Epithelial cell of proximal tubule (primary cell): ENCODE data around the gene PDZD4. TPM values are rescaled to one million over a fixed set of nuclear protein-coding genes. Genes with fewer than 3 reads are reported as not detected.

Experiments used
- DNase-seq: peaks from one replicate; pipeline ENCODE4 v3.0.0-alpha.2; 2011; ENCODE audit warnings: low read depth
- H3K4me3 ChIP-seq: 2 replicates; pipeline ENCODE4 v1.5.1; 2011; ENCODE audit warnings: low read depth, mild to moderate bottlenecking, low read length
- total RNA-seq: library from RNA; depleted of rRNA; stranded (reverse); fragments of >200 nt; gene quantifications from 2 replicates; pipeline ENCODE4 v1.2.3, GENCODE V29; 2015
- TF ChIP-seq, protein P1 (sequence below): conservative IDR thresholded peaks from 2 replicates; pipeline ENCODE4 v1.5.1; 2012; ENCODE audit warnings: low read depth, mild to moderate bottlenecking, low read length

PDZD4 gene
- total RNA-seq, 1 donor from 2014 or later: 0.17 TPM

DNA sequence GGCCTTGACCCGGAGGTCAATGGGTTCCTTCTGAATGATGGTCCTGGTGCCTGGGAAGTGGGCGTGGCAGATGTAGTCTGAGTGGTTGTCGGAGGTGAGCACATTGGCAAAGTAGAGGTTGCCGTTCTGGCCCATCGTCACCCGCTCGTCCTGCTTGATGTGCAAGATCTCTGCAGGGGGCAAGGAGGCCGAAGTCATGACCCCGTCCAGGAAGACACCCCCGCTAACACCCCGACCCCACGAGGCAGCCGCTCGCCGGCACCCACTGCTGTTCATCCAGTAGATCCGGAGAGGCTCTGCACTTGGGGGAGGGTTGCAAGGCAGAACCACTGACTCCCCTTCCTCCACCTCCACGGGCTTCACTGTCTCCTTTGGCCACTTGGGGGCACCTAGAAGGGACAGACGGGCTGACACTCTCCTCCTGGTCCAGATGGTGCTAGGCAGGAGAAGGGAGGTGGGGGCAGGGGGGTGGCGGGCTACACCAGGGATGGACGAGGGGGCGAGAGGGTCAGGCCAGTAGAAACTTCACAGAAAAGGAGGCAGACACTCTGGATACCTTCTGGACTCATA lies 40.5 kb upstream of the PDZD4 start:
- H3K4me3 ChIP-seq: no peak overlapping the region
- no peak for DNase-seq
- TF ChIP-seq, protein P1, sequence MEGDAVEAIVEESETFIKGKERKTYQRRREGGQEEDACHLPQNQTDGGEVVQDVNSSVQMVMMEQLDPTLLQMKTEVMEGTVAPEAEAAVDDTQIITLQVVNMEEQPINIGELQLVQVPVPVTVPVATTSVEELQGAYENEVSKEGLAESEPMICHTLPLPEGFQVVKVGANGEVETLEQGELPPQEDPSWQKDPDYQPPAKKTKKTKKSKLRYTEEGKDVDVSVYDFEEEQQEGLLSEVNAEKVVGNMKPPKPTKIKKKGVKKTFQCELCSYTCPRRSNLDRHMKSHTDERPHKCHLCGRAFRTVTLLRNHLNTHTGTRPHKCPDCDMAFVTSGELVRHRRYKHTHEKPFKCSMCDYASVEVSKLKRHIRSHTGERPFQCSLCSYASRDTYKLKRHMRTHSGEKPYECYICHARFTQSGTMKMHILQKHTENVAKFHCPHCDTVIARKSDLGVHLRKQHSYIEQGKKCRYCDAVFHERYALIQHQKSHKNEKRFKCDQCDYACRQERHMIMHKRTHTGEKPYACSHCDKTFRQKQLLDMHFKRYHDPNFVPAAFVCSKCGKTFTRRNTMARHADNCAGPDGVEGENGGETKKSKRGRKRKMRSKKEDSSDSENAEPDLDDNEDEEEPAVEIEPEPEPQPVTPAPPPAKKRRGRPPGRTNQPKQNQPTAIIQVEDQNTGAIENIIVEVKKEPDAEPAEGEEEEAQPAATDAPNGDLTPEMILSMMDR: no peak

DNA sequence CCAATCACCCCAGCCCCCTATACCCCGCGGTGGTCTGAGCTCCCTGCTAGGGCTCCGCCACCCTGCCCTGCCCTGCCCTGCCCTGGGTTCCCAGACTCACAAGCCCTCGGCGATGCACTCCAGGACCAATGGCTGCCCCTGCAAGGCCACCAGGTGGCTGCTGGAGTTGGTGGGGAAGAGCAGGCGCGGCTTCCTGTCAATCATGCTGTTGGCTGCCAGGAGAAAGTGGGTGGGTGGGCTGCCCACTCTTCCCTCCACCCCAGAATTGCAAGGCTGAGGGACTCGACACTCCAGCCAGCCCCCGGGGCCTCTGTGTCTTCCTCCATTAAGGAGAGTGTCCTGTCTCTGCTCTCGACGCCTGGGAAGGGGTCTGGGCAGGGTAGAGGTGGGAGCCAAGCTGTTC lies 39.9 kb upstream of the PDZD4 start:
- H3K4me3 ChIP-seq: no peak overlapping the region
- no peak for DNase-seq
- TF ChIP-seq, protein P1: no peak

DNA sequence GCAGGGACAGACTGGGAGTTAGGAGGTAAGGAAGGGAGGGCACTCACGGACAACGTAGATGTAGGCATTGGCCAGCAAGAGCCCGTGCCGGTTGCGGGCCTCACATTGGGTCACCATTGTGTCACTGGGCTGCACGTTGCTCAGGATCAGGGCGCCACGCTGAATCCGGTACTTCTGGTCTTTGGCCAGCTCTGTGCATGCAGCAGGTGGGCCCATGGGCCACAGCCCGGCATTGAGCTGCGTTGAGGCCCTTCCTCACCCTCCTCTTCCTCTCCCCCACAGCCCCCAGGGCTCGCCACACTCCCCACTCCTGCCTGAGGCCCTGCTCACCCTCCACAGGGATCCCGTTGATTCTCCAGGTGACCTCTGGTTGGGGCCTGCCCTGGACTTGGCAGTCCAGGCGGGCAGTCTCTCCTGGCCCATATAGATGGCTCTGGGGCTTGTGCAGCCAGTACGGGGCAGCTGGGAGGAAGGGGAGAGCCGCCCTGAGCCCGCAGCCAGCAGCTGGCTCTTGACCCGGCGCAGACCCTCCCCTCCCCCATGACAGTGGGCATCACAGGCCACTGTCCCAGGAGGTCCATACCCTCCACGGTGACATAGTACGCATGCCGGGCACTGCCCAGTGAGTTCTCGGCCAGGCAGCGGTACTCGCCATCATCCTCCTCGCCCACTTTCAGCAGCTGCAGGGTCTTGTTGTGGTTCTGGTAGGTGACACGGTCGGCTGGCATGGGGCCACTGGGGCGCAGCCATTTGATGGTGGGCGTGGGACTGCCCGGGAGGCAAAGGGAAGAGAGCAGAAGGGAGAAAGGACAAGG lies 39.3 kb upstream of the PDZD4 start:
- TF ChIP-seq, protein P1: no peak
- no peak overlapping the region for H3K4me3 ChIP-seq
- no peak for DNase-seq

DNA sequence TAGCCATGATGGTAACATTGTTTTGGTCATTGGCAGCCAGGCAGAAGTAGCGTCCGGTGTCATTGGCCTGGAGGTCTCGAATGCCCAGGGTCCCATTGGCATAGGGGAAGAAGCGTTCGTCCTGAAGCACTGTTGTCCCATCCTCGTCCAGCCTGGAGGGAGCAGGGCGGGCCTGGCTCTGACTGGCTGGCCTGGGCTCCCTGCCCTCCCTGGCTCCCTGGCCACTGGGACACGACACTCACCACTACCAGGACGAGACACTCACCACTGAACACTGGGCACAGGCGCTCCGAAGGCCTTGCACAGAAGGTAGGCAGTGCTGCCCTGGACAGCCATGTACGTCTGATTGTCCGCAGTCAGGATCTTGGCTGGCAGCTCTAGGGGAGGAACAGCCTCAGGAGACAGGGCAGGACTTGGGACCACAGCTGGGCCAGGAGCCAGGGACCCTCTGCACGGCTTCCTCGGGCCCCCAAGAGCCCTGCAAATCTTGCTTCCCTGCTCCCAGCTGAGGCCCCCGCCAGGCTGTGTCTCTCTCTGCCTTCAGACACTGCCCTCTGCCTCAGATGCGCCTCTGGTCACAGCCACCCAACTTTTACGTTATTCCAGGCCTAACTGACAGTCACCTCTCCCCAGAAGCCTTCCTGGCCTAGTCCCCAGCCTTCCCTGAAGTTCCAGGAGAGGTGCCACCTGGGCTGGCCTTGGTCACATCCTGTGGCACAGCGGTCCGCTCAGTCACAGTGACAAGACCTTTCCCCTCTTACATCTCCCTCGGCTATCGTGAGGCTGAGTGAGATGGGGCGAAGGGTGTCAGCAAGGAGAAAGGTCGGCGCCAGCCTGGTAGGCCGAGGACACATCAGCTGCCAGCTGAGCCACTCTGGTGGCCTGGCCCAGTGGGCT lies 38.5 kb upstream of the PDZD4 start:
- no peak for DNase-seq
- H3K4me3 ChIP-seq: no peak overlapping the region
- TF ChIP-seq, protein P1: no peak

DNA sequence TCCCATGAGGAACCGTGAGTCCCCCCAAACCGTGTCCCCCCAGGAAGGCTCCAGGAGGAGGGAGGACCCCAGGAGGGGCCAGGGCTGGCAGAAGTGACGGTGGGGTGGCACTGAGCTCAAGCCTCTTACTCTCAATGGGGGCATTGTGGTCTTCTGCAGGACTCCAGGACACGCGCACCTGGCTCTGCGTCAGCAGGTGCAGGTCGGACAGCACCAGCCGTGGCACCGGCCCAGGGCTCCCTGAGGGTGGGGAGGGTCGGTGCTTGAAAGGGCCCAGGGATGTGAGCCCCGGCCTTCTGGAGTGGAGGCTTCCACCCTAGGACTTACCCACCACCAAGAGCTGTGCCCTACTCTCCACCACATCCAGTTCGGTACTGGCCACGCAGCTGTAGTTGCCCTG lies 37.3 kb upstream of the PDZD4 start:
- TF ChIP-seq, protein P1: no peak
- no peak for DNase-seq
- no peak overlapping the region for H3K4me3 ChIP-seq

DNA sequence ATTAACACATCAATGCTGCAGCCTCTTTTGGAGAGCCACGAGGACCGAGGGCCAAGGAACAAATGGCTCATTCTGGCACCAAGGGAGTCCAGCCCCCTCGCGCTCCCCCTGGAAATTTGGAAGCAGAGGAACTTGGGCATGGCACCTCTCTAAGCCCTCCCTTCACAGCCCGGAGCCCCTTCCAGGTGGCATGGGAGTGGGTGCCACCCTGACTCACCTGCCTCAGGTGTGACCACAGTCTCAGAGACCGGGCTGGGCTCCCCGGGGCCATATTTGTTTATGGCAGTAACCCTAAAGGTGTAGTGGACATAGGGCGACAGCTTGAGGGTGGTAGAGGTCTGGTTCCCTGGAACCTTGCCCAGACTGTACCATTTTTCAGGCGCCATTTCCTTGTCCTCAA lies 36.8 kb upstream of the PDZD4 start:
- DNase-seq: no peak
- no peak overlapping the region for H3K4me3 ChIP-seq
- TF ChIP-seq, protein P1: no peak
